ENCODE data around the gene OR2D2. TPM values are rescaled to one million over a fixed set of nuclear protein-coding genes. Genes with fewer than 3 reads are reported as not detected.

The OR2D2 gene, protein sequence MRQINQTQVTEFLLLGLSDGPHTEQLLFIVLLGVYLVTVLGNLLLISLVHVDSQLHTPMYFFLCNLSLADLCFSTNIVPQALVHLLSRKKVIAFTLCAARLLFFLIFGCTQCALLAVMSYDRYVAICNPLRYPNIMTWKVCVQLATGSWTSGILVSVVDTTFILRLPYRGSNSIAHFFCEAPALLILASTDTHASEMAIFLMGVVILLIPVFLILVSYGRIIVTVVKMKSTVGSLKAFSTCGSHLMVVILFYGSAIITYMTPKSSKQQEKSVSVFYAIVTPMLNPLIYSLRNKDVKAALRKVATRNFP
- total RNA-seq, result under 1 TPM in 1 of 2 experiments, not detected in 1; 0.21 TPM

GRCh38 chr11:6892400-6892799 lies at the start of gene OR2D2:
Gene OR2D2, minus strand, starts transcription at chr11:6892500. Its CDS starts 0 bp downstream, at chr11:6892500.
- ATAC-seq (no peak), DNase-seq (no peak)
- Mint-ChIP-seq H3K27me3 (peaks cover 8% of the 10 kb centered on the region), H3K9me3 (ENCODE audit: low read depth) (peaks cover 2% of the 10 kb centered on the region), H3K4me1 (peaks cover 6% of the 10 kb centered on the region), H3K4me3 (no peak within 1 kb of the TSS), H3K27ac (no peak within 1 kb of the TSS), H3K36me3 (no peaks in the 10 kb centered on the region)
- CTCF ChIA-PET, result interaction anchor here (0.9 kb wide), 1 partner anchor 79 kb away, joined by 3 read pairs; no protein-coding TSS in a partner anchor

- Mint-ChIP-seq H3K36me3 (no peaks in the 10 kb centered on the region), H3K9me3 (ENCODE audit: low read depth) (no peaks in the 10 kb centered on the region), H3K27me3 (no peaks in the 10 kb centered on the region), H3K4me3 (no peak overlapping the region), H3K4me1 (no peaks in the 10 kb centered on the region), H3K27ac (no peak overlapping the region)
- ATAC-seq, result no peak
- DNase-seq, result no peak
- CTCF ChIA-PET, result no interaction called here
Observed at GRCh38 chr11:6941970-6942369, 49.7 kb upstream of the OR2D2 start.

GRCh38 chr11:6932145-6932544 lies 39.8 kb upstream of the OR2D2 start:
- ATAC-seq (no peak), DNase-seq (no peak)
- Mint-ChIP-seq H3K9me3 (ENCODE audit: low read depth) (no peaks in the 10 kb centered on the region), H3K27me3 (peaks cover 34% of the 10 kb centered on the region), H3K4me1 (peaks cover 8% of the 10 kb centered on the region), H3K27ac (no peak overlapping the region), H3K36me3 (no peaks in the 10 kb centered on the region), H3K4me3 (no peak overlapping the region)
- CTCF ChIA-PET, result no interaction called here

DNA sequence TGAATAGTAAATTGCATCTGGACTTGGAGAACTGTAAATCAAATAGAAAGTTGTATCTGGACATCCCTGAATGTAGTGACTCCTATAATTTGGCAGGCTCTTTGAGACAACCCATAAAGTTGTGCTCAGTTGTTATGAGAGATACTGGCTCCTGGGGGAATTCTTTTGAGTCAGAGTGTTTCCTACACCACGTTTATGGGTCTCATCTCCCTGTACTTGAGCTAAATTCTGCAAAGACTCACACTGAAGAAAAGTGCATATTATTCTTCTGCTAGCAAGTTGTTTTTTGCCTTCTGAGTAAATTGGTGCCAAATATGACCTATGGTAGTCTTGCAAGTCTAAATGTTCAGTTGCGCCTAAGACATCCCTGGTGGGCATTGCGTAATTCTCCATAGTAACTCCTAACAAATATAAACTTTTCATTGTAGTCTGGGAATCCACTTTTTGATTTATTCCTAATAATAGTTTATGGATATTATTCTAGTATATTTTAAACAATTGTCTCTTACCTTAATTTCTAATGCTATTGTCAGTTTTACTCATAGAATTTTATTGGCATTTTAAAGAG lies 38.9 kb upstream of the OR2D2 start:
- H3K4me3 Mint-ChIP-seq, result no peak overlapping the region

GRCh38 chr11:6928916-6929315 lies 36.6 kb upstream of the OR2D2 start:
- CTCF ChIA-PET, result no interaction called here
- ATAC-seq (no peak), DNase-seq (no peak)
- Mint-ChIP-seq H3K4me3 (no peak overlapping the region), H3K27ac (no peak overlapping the region), H3K27me3 (peaks cover 52% of the 10 kb centered on the region), H3K36me3 (no peaks in the 10 kb centered on the region), H3K9me3 (ENCODE audit: low read depth) (no peaks in the 10 kb centered on the region), H3K4me1 (peaks cover 14% of the 10 kb centered on the region)

More for the DNA sequence above, 38.9 kb upstream of the OR2D2 start:
- Mint-ChIP-seq H3K27ac (no peak overlapping the region), H3K4me1 (peaks cover 12% of the 10 kb centered on the region), H3K36me3 (no peaks in the 10 kb centered on the region), H3K27me3 (peaks cover 42% of the 10 kb centered on the region), H3K9me3 (ENCODE audit: low read depth) (no peaks in the 10 kb centered on the region)
- DNase-seq, result no peak
- CTCF ChIA-PET, result no interaction called here
- no peak for ATAC-seq

DNA sequence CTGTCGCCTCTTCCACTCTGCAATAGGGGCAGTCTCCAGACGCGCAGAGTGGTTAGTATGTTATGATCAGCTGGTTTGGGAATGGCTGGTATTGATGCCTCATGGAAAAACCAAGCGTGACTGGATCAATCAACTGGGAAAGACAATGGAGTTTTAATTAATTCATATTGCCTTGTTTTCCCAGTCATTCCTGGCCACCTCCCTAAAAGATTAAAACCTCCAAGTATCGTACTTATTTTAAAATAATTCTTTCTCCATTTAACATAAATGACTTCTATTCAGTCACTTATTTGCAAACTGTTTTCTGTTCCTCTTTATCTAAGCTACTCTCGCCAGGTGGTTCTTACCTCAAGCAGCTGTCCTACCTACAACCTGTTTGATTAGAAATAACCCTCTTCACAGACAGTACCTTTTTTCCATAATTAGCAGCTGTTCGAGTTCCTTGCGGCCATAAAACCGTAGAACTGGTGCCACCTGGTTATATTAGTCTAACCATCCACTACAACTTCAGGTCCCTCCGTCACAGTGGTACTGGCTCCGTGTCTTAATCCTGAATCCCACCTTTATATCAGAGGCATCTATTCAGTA lies 34.8 kb upstream of the OR2D2 start:
- H3K4me1 Mint-ChIP-seq, result peaks cover 11% of the 10 kb centered on the region
- H3K4me3 Mint-ChIP-seq, result peak overlapping the region; percentile 77
- no peaks in the 10 kb centered on the region for H3K36me3 Mint-ChIP-seq
- no peaks in the 10 kb centered on the region for H3K9me3 Mint-ChIP-seq (ENCODE audit: low read depth)
- H3K27me3 Mint-ChIP-seq, result peaks cover 48% of the 10 kb centered on the region
- CTCF ChIA-PET, result interaction anchor here (0.6 kb wide), 1 partner anchor 820 kb away, joined by 3 read pairs; no protein-coding TSS in a partner anchor
- ATAC-seq (no peak), DNase-seq (no peak)
- no peak overlapping the region for H3K27ac Mint-ChIP-seq

DNA sequence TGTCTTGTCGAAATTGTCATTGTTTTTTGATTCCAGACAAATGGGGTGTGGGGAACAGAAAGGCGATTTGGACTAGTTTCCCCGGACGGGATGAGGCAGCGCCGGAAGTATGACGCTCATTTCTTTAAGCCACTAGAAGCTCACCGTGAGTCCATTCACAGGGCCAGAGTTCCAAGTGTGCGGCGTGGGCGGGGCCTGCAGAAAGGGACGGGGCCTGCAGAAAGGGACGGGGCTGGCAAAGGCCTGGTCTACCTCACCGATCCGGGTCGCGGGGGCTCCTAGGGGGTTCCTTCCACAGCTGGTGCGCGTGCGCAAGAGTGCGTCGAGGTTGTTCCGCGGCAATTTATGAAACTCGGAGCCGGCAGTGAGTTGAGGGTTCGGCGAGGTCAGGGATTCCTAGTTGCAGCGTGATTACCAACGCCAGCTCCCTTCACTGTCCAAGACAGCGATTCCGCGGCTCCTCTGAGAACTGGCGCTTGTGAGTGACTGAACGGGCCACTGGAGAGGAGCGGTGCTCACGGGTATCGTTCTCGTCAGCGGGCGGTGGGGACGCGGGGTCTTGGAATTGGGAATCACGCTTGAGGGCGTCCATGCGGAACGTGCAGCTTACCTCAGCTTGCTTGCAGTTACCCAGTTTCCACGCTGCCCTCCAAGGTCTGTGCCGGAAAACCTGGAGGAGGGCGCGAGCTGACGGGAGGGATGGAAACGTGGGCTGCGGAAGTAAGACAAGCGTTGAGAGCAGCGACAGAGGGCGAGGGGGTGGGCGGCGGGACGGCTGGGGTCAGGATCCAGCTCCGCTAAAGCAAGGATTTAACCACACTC lies 34.1 kb upstream of the OR2D2 start, which contains the start of gene ZNF215:
Gene ZNF215, plus strand, starts transcription at position 219 of the 822 bp plus-strand sequence. CDS start 5,847 bp downstream, outside the sequence.
- H3K36me3 Mint-ChIP-seq, result no peaks in the 10 kb centered on the region
- H3K27ac Mint-ChIP-seq, result peak within 1 kb of the TSS; percentile 38
- ATAC-seq, result peak; percentile 82
- no peaks in the 10 kb centered on the region for H3K9me3 Mint-ChIP-seq (ENCODE audit: low read depth)
- peaks cover 11% of the 10 kb centered on the region for H3K4me1 Mint-ChIP-seq
- H3K4me3 Mint-ChIP-seq, result peak within 1 kb of the TSS; percentile 77
- CTCF ChIA-PET, result interaction anchor here (0.6 kb wide), 1 partner anchor 821 kb away, joined by 3 read pairs; no protein-coding TSS in a partner anchor
- H3K27me3 Mint-ChIP-seq, result peaks cover 50% of the 10 kb centered on the region
- DNase-seq, result peak; percentile 57

DNA sequence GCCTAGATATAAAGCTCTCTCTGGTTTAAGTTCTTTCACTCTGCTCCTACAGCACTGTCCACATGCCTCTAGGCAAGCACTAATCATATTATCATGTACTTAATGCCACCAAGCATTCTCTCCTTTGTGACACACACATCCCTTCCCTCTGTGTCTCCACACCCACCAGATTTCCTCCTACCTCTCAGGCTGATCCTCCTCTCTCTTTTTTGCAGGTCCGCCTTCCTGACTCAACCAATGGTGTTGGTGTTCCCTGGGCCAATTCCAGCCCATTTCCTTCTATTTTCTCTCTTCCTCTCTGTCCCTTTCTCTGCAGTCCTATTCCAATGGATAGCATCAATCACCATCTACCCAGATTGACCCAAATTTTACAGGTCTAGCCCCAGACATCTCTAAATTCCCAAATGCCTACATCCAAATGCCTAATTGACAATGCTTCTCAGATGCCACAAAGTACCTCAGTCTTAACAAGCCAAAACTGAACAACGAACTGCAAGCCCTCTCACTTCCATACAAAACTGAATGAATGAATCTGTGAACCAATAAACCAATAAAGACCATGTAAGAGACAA lies 33.4 kb upstream of the OR2D2 start:
- H3K4me3 Mint-ChIP-seq, result peak overlapping the region; percentile 77
- peaks cover 11% of the 10 kb centered on the region for H3K4me1 Mint-ChIP-seq
- H3K36me3 Mint-ChIP-seq, result no peaks in the 10 kb centered on the region
- no peaks in the 10 kb centered on the region for H3K9me3 Mint-ChIP-seq (ENCODE audit: low read depth)
- DNase-seq (no peak), ATAC-seq (peak; percentile 10)
- no peak overlapping the region for H3K27ac Mint-ChIP-seq
- CTCF ChIA-PET, result no interaction called here
- H3K27me3 Mint-ChIP-seq, result peaks cover 54% of the 10 kb centered on the region

- Mint-ChIP-seq H3K9me3 (ENCODE audit: low read depth) (no peaks in the 10 kb centered on the region), H3K4me1 (peaks cover 11% of the 10 kb centered on the region), H3K4me3 (no peak overlapping the region), H3K27ac (no peak overlapping the region), H3K27me3 (peaks cover 51% of the 10 kb centered on the region), H3K36me3 (no peaks in the 10 kb centered on the region)
- DNase-seq, result no peak
- CTCF ChIA-PET, result no interaction called here
- ATAC-seq, result no peak
Observed at GRCh38 chr11:6925007-6925577, 32.8 kb upstream of the OR2D2 start.

GRCh38 chr11:6920702-6921101 lies 28.4 kb upstream of the OR2D2 start, which contains the start of gene OR2D3:
Gene OR2D3, plus strand, starts transcription at chr11:6921002. Its CDS starts 0 bp downstream, at chr11:6921002.
- no peak within 1 kb of the TSS for H3K27ac Mint-ChIP-seq
- DNase-seq (no peak), ATAC-seq (no peak)
- CTCF ChIA-PET, result no interaction called here
- H3K4me3 Mint-ChIP-seq, result no peak within 1 kb of the TSS
- H3K4me1 Mint-ChIP-seq, result no peaks in the 10 kb centered on the region
- H3K27me3 Mint-ChIP-seq, result peaks cover 28% of the 10 kb centered on the region
- H3K36me3 Mint-ChIP-seq, result no peaks in the 10 kb centered on the region
- H3K9me3 Mint-ChIP-seq (ENCODE audit: low read depth), result no peaks in the 10 kb centered on the region

DNA sequence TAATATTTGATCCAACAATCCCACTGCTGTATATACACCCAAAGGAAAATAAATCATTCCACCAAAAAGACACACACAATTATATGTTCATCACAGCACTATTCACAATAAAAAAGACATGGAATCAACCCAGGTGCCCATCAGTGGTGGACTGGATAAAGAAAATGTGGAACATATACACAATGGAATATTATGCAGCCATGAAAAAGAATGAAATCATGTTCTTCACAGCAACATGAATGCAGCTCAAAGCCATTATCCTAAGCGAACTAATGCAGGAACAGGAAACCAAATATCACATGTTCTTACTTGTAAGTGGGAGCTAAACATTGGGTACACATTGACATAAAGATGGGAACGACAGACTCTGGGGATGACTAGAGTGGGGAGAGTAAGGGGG lies 27.4 kb upstream of the OR2D2 start:
- no peak for ATAC-seq
- no peak overlapping the region for H3K27ac Mint-ChIP-seq
- H3K9me3 Mint-ChIP-seq (ENCODE audit: low read depth), result no peaks in the 10 kb centered on the region
- DNase-seq, result no peak
- no peaks in the 10 kb centered on the region for H3K36me3 Mint-ChIP-seq
- no peak overlapping the region for H3K4me3 Mint-ChIP-seq
- H3K27me3 Mint-ChIP-seq, result peaks cover 21% of the 10 kb centered on the region
- no peaks in the 10 kb centered on the region for H3K4me1 Mint-ChIP-seq
- CTCF ChIA-PET, result no interaction called here

GRCh38 chr11:6911948-6912347 lies 19.6 kb upstream of the OR2D2 start:
- CTCF ChIA-PET, result no interaction called here
- Mint-ChIP-seq H3K9me3 (ENCODE audit: low read depth) (no peaks in the 10 kb centered on the region), H3K27me3 (peaks cover 3% of the 10 kb centered on the region), H3K27ac (no peak overlapping the region), H3K4me3 (no peak overlapping the region), H3K36me3 (no peaks in the 10 kb centered on the region), H3K4me1 (no peaks in the 10 kb centered on the region)
- ATAC-seq, result no peak
- no peak for DNase-seq

DNA sequence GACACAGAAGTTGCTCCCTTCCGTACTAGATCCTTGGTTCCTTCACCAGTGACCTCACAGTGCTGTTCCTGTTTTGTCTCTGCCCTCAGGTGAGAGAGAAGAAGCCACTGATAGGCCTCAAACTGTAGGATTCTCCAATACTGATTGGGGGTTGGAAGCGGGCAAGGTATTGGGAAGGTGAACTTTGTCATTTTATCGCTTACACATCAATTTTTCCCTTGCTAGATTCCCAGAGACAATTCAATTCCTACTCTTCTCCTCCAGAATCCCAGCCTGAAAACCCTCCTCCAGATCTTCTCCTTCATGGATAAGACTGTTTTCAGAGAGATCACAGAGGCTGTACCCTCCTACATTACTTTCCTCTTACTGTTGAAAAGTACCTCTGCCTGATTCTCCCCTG lies 19.1 kb upstream of the OR2D2 start:
- CTCF ChIA-PET, result no interaction called here
- H3K36me3 Mint-ChIP-seq, result no peaks in the 10 kb centered on the region
- ATAC-seq (no peak), DNase-seq (no peak)
- no peaks in the 10 kb centered on the region for H3K9me3 Mint-ChIP-seq (ENCODE audit: low read depth)
- H3K4me1 Mint-ChIP-seq, result no peaks in the 10 kb centered on the region
- H3K27me3 Mint-ChIP-seq, result peaks cover 3% of the 10 kb centered on the region
- H3K4me3 Mint-ChIP-seq, result no peak overlapping the region
- H3K27ac Mint-ChIP-seq, result no peak overlapping the region
